ENCODE measurements around the gene GSTT4.

DNA sequence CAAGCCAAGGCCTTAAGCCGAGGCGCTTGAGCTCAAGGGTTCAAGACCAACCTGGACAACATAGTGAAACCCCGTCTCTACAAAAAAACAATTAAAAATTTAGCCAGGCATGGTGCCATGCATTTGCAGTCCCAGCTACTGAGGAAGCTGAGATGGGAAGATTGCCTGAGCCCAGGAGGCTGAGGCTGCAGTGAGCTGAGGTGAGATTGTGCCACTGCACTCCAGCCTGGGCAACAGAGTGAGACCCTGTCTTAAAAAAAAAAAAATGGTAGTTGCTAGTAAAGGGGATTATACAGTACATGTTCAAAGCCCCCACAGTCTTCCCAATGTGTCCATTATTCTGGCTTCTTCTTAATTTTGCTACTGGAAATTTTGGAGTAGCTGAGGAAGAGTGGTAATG lies 24.1 kb upstream of the GSTT4 start:
- TF ChIP-seq, protein P1, sequence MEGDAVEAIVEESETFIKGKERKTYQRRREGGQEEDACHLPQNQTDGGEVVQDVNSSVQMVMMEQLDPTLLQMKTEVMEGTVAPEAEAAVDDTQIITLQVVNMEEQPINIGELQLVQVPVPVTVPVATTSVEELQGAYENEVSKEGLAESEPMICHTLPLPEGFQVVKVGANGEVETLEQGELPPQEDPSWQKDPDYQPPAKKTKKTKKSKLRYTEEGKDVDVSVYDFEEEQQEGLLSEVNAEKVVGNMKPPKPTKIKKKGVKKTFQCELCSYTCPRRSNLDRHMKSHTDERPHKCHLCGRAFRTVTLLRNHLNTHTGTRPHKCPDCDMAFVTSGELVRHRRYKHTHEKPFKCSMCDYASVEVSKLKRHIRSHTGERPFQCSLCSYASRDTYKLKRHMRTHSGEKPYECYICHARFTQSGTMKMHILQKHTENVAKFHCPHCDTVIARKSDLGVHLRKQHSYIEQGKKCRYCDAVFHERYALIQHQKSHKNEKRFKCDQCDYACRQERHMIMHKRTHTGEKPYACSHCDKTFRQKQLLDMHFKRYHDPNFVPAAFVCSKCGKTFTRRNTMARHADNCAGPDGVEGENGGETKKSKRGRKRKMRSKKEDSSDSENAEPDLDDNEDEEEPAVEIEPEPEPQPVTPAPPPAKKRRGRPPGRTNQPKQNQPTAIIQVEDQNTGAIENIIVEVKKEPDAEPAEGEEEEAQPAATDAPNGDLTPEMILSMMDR (conservative IDR thresholded peaks at IDR 0.05) = no peak
- no peak for TF ChIP-seq ZFX (IDR thresholded peaks at IDR 0.05)
